Activated T-cell treated with anti-CD3 and anti-CD28 coated beads, Interleukin-2, amount 50 U/mL, for 48 hours (primary cell): Measurements from ENCODE around the gene GSTA2.
"Not testable (repeated sequence)": the region's sequence is repeated elsewhere in the genome, so short reads cannot be mapped to it uniquely, and the experiment has no call there.

Source experiments
- DNase-seq, 2 experiments: peaks; one replicate each; pipeline ENCODE4 v3.0.0-alpha.2; 2020

Gene GSTA2

GRCh38 chr6:52759085-52759484 lies 4.2 kb downstream of the GSTA2 start:
- no peak for DNase-seq

DNA sequence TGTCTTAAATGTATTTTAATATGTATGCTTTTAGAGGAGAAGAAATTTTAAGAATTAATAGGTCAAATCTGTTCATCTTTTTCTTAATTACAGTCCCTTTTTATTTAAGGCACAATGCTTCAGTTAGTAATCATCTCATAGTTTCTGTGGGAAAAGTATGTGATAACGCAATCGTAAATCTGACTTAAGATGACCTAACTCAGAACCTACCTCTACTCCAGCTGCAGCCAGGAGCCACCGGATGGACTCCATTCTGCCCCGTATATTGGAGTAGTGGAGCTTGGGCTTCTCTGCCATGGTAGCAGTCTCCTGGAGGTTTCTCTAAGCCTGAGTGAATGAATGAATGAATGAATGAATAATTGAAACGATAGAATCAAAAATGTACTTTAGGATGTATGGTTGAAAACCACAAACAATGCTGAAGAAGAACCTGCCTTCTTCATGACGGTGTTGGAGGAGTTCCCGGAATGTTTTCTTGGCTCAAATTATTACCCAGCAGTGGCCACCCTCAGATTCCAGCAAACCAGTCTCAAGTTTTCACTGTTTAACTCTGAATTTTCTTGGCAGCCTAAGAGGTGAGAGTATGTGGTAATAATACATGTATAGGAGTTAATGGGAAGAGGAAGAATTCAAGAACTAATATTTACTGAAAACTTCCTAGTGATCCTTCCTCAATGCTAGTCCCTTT lies 5.5 kb downstream of the GSTA2 start:
- DNase-seq = not testable (repeated sequence)

GRCh38 chr6:52754443-52754842 lies 8.8 kb downstream of the GSTA2 start:
- no peak for DNase-seq

GRCh38 chr6:52753137-52753536 lies 10.1 kb downstream of the GSTA2 start:
- DNase-seq = not testable (repeated sequence)

- DNase-seq = no peak
Observed at GRCh38 chr6:52752310-52752709, 11.0 kb downstream of the GSTA2 start.

- DNase-seq = no peak
Observed at GRCh38 chr6:52749556-52750152, 13.6 kb downstream of the GSTA2 start.

GRCh38 chr6:52747301-52747700 lies 16.0 kb downstream of the GSTA2 start:
- not testable (repeated sequence) for DNase-seq

DNA sequence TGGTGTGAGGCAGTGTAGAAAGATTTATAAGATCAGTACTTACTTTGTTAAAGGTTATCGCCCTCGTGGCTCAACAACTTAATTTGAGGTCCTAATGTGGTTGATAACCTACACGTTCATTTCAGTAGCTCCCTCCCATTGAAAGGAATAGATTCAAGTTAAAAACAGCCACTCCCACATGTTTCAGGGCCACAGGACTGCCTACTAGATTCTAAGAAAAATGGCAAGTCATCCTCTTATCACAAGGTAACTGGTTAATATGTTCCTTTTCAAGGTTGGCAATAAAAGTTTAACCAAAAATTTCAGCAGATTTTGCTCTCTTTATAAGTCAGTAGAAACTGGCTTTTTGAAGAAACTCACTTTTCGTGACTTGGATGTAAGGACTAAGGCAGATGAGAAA lies 17.1 kb downstream of the GSTA2 start:
- no peak for DNase-seq

- no peak for DNase-seq
Observed at GRCh38 chr6:52745764-52746201, 17.5 kb downstream of the GSTA2 start.

- no peak for DNase-seq
Observed at GRCh38 chr6:52741872-52742271, 21.4 kb downstream of the GSTA2 start.

DNA sequence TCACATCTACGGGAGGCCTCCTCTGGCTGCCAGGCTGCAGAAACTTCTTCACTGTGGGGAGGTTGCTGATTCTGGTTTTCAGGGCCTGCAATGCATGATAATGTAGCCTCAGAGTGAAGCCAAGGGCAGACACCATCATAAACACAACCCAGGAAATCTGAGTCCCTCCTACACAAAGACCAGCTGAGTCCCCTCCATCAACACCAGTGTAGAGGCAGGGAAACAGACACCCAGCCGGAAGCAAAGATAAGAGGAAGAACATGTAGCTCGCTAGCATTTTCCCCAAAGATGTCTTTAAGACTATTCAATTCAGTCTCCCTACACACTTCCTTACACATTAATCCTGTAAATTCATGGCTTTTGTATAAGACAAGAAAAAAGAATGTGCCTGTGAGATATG lies 23.6 kb downstream of the GSTA2 start:
- no peak for DNase-seq

DNA sequence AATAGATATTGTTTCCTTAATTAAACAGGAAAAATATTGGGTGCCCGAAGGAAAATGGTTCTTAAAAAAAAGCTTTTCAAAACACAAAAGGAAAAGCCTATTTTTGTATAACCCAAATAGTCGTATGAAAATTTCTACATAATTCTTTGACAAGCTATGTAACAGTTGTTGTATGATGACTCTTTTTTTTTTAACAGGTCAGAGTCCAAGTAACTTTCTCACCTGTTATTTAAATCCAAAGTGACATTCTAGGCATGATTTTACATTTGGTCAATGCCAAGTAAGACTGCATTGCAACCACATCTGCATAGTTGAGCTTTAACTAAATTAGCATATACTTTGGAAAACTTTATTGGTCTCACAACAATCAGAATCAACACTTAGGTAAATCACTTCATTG lies 24.1 kb downstream of the GSTA2 start:
- no peak for DNase-seq

- DNase-seq = no peak
Observed at GRCh38 chr6:52736145-52736544, 27.1 kb downstream of the GSTA2 start.

GRCh38 chr6:52735071-52735470 lies 28.2 kb downstream of the GSTA2 start:
- DNase-seq = no peak

DNA sequence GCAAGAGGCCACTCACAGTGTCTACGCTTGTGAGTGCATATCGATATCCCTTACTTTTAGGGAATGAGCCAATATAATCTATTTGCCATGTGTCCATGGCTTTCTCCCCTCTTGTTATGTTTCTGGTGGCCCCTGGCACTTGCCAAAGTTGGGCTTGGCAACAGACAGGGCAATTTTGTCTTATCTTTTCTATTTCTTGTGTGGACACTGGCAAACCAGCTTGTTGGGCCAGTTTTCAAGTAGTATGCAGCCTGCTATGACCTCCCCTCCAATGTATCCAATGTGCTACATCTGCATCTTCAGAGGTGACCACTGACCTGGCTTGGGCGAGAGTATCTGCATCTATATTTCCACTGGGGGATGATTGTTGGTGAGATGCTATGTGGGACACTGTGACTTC lies 29.2 kb downstream of the GSTA2 start:
- DNase-seq = no peak

- DNase-seq = no peak
Observed at GRCh38 chr6:52733172-52733571, 30.1 kb downstream of the GSTA2 start.

DNA sequence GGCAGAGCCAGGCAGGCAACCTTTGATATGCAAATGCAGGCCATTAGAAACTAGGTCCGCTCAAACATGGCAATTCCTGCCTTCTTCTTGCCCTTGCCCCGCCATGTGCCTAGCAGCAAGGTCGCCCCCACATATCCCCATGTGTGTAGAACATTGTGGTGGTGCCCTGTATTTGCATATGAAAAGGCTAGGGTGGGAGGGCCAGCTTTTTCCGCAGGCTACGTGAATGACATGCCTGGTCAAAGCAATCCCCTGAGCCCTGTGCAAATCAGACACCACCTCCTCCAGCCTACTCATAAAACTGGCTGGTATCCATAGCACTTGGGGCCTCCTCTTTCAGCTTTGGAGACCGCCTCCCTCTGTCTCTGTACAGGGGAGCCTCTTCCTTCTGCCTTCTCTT lies 31.6 kb downstream of the GSTA2 start:
- DNase-seq = no peak

GRCh38 chr6:52729576-52729975 lies 33.7 kb downstream of the GSTA2 start:
- no peak for DNase-seq

- no peak for DNase-seq
Observed at GRCh38 chr6:52728394-52728793, 34.9 kb downstream of the GSTA2 start.

DNA sequence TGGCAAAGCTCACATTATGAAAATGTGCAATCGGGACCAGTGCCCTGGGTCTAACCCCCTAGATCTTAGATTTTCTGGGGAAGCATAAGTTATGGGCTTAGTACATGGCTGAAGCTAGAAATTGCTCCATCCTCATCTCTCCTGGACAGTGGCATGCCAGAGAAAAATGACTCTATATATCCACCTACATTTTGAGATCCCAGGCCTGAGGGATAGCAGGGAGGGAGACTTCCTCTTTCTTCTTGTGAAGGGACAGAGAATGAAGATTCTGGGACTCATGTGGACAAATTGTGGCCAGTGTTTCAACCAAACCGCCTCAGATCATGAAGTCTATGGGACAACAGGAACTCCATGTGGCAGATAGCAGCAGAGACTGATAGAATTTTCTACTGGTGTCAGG lies 35.4 kb downstream of the GSTA2 start:
- DNase-seq = no peak

DNA sequence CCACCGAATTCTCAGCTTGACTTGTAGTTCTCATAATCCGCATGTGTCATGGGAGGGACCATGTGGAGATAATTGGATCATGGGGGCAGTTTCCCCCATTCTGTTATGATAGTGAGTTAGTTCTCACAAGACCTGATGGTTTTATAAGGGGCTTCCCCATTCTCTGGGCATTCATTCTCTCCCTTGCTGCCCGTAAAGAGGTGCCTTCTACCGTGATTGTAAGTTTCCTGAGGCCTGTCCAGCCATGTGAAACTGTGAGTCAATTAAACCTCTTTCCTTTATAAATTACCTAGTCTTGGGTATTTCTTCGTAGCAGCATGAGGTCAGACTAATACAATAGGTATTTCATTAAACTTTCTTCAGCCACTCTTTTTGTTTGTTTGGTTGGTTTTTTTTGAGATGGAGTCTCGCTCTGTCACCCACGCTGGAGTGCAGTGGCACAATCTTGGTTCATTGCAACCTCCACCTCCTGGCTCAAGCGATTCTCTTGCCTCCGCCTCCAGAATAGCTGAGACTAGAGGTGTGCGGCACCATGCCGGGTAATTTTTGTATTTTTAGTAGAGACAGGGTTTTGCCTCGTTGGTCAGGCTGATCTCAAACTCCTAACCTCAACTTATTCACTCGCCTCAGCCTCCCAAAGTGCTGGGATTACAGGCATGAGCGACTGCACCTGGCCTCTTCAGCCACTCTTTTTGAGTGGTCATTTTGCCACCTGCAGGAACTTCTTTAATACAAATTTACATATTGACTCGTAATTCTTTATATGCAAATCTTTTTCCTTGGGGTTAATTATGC lies 36.3 kb downstream of the GSTA2 start:
- DNase-seq = no peak

DNA sequence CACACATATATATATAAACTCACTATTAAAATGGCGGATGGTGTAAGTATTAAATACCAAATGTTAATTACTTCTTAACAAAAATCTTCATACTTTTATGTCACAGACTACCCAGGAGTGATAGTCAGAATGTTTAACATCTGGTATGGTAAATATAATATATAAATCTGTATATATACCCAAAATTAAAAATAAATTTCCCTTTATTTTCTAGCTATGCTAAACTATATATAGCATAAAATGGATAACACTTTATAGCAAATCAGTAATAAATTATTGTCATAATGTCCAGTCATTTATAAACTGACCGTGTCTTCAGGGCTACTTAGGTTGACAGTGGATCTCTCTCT lies 37.1 kb downstream of the GSTA2 start:
- DNase-seq = no peak

- DNase-seq = no peak
Observed at GRCh38 chr6:52725535-52726192, 37.6 kb downstream of the GSTA2 start.

DNA sequence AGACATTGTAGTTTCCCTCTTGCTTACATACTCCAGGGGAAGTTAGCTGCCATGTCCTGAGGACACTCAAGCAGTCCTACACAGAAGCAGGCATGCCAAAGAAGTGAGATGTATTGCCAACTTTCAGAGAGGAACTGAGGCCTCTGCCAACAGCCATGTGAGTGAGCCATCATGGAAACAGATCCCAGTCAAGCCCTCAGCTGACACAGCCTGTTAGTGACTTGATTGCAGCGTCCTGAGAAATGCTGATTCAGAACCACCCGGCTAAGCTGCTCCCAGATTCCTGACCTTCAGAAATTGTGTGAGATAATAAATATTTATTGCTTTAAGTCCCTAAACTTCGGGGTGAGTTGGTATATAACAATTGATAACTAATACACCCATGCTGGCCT lies 38.1 kb downstream of the GSTA2 start:
- no peak for DNase-seq
